Panc1 (cell line): ENCODE data around the gene HPGDS.

Source experiments
- CTCF ChIP-seq: fragments of 450-650 bp; IDR thresholded peaks from 2 replicates; pipeline ENCODE4 v1.5.1; 2017; ENCODE audit warnings: mild to moderate bottlenecking
- POLR2AphosphoS5 ChIP-seq: IDR thresholded peaks from 2 replicates; pipeline ENCODE4 v1.6.1; 2012; ENCODE audit warnings: mild to moderate bottlenecking, low read depth, low read length, moderate library complexity
- REST ChIP-seq, 2 experiments: IDR thresholded peaks; 2 replicates each; pipeline ENCODE4 v1.6.1; 2011 to 2012; ENCODE audit warnings: low read depth in 2 of 2, control low read depth in 1 of 2, low read length in 1 of 2, mild to moderate bottlenecking in 1 of 2, moderate library complexity in 1 of 2; ENCODE audit not compliant: insufficient read depth in 1 of 2

GRCh38 chr4:94277534-94277933 is 65.1 kb downstream of the HPGDS start:
- TF ChIP-seq CTCF (no peak), POLR2AphosphoS5 (no peak), REST (IDR thresholded peaks at IDR 0.05; ENCODE audit: insufficient read depth in 1 of 2, low read depth in 2 of 2, low read length in 1 of 2) (no peak)
